HG03139 (cell line): ENCODE data around the gene PHF21B.

Experiments
- ATAC-seq: cut with Tn5 transposase; IDR thresholded peaks from one replicate; pipeline ENCODE4 v1.9.1; 2021; ENCODE audit not compliant: unreplicated experiment

PHF21B gene

DNA sequence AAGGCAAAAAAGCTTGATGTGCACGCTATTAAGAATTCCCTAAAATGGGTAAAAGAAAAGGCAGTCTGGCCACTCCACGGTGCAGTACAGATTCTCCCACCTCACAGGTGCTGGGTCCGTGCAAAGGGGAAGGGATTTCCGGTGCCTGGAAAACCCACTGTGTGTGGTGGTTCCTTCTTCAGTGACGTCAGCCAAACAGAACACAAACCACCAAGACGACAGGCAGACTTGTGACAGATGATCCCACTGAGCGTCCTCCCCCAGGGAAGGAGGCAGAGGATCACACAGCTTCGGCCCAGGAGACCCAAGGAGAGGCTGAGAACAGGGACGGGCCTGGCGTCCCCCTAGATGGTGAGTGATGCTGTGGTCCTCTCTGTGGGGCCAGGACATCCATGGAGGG, 18.6 kb downstream of the PHF21B start:
- ATAC-seq, result no peak

DNA sequence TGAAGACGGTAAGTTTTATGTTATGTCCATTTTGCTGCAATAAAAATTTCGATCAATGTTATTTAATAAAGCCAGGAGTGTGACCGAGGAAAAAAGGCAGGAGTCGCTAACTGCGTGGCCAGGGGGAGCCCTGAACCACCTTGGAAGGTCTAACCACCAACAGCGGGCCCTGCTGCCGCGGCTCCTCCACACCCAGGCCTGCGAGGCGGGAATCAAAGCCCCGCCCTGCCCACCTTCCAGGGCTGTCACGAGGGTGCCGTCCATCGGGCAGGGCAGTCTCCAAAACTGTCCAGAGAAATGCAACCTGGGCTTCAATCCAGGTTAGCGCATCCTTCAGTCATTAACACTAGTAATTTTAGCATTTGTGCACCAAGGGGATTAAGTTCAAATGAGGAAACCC, 19.0 kb downstream of the PHF21B start:
- ATAC-seq, result no peak

DNA sequence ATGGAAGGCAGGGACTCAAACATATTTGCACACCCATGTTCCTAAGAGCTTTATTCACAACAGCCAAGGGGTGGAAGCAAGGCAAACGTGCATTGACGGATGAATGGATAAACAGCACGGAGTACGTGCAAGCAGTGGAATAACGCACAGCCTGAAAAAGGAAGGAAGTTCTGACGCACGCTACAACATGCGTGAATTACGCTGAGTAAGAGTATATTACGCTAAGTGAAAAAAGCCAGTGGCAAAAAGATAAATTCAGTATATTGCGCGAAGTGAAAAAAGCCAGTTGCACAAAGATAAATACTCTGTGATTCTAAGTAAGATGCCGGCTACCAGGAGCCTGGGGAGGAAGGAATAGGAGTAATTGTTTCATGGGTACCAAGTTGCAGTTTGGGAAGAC, 19.5 kb downstream of the PHF21B start:
- ATAC-seq, result no peak

DNA sequence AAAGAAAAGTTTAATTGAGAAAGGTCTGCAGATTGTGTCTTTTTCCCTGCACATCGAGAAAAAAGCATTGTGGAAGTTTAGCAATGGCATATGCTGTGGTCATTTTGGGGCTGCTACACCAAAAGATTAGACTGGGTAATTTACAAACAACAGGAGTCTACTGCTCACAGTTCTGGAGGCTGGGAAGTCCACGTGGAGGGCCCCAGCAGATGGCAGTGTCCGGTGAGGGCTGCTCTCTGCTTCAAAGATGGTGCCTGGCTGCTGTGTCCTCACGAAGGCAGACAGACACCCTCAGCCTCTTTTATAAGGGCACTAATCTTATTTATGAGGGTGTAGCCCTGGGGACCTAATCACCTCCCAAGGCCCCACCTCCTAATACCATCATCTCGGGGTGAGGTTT, 21.1 kb downstream of the PHF21B start:
- no peak for ATAC-seq

DNA sequence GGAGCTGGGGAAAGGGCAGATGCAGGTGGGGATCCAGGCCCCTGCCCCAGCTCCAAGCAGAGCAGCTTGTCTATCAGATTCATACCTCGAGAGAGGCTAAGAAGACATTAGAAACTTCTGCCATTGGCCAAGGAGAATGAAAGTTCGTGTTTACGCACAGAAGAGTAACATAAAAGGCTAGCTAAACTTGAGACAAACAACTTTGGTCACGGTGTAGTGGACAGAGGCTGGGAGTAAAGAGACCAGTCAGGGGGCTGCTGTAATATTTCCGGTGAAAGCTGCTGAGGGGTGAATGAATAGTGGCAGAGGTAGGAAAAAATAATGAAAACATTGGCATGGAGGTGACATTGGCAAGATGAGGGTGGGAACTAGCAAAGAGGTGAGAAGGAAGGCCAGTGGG, 22.9 kb downstream of the PHF21B start:
- ATAC-seq, result no peak

DNA sequence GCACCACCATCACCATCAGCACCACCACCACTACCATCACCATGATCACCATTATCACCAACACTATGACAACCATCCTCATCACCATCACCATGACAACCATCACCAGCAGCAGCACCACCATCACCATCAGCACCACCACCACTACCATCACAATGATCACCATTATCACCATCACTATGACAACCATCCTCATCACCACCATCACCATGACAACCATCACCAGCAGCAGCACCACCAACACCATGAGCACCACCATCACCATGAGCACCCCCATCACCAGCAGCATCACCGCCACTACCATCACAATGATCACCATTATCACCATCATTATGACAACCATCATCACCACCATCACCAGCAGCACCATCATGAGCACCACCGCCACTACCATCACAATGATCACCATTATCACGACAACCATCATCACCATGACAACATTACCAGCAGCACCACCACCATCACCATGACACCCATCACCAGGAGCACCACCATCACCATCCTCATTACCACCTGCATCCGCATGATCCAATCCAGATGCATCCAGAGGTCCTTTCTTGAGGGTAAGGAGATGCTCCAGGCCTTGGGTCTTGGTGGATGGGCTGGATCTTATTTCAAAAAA, 23.8 kb downstream of the PHF21B start:
- ATAC-seq, result no peak

DNA sequence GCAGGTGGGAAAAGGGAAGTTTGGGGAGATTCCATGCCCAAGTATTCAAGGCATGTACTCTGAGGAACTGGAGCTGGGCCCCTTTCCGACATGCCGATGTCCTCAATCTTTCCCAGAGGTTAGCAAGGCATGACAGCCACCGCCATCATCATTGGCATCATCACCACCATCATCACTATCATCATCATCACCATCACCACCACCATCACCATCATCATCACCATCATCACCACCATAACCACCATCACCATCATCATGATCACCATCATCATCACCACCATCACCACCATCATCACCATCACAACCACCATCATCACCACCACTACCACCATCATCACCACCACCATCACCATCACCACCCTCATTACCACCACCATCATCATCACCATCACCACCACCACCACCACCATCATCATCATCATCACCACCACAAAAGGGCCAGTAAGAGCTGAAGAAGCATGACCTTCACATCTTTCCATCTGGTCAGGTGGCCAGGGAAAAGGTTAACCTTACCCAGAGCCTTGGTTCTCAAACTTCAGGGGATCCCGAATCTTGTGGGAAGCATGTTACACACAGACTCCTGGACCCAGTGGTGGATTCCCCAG, 25.8 kb downstream of the PHF21B start:
- no peak for ATAC-seq

DNA sequence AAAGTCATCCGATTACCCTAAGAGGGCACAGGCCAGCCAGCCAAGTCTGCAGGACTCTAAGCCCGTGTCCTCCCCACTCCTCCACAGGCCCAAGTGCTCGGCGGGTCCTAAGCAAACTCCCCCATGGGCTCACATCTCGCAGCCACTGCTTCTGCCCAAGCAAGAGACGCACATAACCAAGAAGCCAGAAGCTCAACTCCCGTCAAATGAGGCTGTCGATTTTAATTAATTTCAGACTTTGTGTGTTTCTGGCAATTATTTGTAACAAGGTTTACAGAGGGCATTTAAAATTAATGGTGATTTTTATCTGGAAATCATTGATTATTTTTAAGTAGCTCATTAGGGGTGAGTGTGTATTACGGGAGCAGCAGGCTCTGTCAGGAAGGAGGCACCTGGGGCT, 27.4 kb downstream of the PHF21B start:
- no peak for ATAC-seq

DNA sequence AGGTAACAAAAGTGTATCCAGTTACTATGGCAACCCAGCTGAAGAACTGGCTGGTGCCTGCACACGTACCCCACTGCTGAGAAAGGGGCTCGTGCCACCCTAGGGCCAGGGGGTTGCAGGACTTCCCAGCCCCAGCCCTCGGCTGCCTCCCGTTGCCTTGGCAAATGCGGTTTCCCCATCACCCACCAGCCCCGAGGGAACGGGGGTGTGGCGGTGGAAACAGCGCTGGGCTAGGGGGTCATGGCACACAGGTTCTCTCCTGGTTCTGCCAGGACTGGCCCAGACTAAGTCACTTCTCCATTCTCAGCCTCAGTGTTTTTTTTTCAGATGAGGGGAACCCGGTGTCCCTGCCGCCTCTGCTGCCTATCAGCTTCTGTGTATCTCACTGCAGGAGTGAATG, 27.9 kb downstream of the PHF21B start:
- ATAC-seq, result no peak

DNA sequence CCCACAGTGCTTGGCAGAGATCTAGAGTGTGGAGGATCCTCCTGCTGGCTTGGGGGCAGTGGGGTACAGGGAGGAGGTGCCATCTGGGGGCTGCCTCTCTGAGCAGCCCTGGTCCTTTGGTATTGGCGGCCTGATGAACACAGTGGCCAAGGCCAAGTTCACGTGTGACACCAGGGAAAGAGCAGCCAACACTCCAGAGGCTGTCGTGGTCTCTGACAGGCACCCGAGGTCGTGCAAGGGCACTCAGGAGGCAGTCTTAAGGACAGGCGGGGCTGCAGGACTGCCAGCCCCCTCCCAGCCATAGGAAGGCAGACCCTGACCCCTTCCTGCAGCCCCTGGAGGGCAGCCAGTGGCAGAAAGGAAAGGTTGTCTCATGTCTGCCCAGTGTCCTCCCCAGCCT, 30.7 kb downstream of the PHF21B start:
- ATAC-seq, result no peak

DNA sequence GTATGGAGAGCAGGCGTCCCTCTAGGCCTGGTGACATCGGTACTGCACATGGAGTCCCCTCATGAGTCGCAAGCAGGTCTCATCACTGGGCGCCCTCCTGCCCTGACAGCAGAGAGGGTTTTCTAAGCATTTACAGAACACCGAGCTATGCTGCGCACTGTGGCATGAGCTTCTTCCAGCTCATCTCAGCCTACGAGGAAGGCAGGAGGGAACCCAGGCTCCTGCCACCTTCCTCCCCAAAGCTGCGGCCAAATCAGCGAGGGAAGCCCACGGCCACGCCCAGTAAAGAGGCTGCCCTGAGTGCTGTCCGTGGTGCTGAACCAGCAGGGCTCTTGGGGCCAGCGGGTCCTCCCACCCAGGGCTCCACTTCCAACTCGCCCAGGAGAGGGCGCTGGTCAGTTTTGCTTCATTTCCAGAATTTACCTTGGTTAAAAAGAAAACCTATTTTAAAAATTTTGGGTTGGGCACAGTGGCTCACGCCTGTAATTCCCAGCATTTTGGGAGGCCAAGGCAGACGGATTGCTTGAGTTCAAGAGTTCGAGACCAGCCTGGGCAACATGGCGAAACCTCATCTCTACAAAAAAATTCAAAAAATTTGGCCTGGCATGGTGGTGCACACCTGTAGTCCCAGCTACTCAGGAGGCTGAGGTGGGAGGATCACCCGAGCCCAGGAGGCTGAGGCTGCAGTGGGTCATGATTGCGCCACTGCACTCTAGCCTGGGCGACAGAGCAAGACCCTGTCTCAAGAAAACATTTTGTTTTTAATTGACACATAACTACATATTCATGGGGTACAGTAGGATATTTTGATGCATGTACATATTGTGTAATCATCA, 34.2 kb downstream of the PHF21B start:
- ATAC-seq, result no peak

DNA sequence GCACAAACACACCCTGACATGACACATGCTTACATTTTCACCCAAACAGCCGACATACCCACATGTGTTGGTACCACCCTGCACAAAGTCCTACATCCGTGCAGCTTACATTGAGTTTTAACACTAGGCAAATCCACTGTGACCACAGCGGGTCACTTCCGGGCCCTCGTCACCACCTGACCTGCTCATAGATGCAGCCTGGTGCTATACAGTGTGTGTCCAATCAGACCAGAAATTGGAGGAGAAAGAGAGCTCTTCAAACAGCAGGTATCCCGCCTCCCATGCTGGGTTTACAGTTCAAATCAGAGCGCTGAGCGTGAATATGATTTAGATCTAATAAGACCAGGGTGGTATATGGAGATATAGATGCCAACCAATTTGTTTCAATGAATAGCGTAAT, 35.4 kb downstream of the PHF21B start:
- ATAC-seq, result no peak

DNA sequence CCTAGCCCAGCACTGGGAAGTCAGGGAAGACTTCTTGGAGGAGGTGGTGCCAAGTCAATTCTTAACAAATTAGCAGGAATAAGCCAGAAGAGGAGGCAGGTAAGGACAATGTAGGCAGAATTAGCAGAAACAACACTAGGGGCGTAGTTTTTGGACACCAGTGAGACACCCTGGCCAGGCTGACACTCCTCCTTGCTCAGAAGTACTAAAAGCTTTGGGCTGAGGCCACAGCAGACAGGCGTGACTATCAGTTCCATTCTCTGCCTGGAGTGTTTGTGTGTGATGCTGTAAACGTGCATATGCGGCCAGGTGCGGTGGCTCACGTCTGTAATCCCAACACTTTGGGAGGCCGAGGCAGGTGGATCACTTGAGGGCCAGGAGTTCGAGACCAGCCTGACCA, 36.0 kb downstream of the PHF21B start:
- no peak for ATAC-seq

DNA sequence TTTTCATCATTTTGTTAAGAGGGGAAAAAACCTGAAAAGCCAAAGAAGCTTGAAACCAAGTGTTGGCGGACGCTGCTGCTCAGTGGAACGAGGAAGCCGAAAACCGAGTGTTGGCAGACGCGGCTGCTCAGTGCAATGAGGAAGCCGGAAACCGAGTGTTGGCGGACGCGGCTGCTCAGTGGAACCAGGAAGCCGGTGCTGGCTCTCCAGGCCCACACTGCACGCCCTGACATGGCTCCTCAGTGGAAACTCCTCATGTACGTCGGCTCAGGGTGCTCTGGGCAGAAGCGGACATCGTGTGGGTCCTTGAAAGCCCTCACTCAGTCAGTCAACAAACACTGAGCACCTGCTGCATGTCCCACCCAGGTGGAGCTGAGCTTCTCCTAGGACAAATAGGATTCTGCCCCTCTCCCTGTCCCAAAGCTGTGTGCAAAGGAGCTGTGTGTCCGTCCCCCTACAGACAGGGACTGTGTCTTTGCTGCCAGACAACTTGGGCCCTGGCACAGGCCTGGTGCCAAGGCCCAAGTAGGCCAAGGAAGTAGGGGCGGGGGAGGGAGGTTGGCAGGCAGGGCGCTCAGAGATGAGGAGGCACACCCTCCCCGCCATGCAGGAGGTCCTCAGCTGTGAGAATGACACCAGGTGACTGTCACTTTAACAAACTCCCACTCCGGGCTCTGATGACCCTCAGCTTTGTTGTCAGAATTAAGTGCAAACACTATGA, 37.3 kb downstream of the PHF21B start:
- no peak for ATAC-seq

DNA sequence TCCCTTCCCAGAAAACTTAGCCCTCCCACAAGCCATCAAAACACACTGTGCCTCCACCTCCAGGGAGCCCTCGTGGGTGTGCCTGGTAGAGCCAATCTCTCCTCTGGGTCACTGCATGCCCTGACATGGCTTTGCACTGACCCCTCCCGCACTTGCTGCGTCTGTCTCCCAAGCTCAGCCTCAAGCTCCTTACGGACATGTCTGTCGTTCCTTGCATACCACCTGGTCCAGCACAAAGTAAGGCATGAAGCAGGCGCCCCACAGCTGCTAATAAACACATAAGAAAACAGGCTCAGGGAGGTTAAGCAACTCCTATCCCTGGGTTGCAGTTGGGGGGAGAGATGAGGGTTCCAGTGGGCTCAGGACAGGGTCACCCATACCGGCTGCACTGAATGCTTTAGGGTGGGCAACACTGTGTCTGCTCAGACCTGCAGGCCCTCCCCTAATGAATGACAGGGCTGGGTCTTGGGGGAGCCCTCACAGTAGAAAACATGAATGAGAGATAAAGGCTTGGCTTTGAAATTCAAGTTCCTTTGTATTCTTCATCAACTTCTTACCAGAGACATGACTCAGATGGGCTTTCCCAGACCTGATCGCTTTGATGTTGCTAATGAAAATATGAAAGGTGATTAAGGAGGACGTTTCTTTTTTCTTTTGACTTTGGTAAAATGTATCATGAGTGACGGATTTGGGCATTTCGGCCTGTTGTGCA, 38.0 kb downstream of the PHF21B start:
- no peak for ATAC-seq

DNA sequence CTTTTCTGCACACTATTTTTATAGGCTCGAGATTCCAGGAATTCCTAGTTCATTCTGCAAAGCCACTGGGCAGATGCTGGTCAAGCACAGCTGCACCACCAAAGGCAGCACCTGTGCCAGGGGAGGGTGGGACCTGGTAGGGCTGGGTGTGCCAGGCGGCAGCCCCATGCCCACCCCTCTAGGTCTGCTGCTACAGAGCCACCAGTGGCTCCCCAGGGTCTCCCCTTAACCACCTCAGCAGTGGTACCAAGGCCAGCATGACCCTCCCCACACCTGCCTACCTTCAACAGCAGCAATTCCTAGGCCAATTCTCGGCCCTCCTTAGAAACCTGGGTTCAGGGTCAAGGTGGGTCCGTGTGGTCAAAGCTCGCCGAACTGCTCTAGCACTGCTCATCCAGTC, 39.5 kb downstream of the PHF21B start:
- no peak for ATAC-seq

DNA sequence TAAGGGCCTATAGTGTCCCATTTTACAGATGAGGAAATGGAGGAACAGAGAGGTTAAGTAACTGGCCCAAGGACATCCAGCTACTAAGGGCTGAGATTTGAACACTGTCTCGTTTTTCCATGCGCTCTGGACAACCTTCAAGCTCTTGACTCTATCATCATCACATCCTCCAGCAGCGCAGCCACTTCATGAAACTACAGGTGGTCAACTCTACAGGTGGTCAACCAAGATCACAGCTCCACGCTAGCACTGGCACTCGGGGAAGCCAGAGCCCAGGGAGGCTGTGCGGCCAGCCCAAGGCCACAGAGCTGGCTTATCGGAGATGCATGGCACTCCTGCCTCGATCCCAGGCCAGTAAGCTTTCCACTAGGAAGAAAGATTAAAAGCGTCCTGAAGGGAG, 40.0 kb downstream of the PHF21B start:
- no peak for ATAC-seq

DNA sequence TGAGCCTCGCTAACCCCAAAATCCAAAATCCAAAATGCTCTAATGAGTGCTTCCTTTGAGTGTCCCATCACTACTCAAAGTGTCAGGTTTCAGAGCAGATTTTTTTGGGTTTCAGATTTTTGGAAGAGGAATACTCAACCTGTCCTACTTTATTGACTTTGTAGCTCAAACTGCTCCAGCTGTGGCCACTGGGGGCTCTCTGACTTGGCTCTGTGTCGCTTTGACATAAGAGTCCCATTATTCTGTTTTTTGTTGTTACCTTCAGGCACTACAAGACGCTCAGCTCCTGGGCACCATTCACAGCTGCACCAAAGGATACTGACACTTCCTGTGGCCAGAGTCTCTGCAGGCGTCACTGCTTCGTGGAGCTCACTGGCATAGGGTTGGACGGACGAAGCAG, 41.1 kb downstream of the PHF21B start:
- no peak for ATAC-seq

DNA sequence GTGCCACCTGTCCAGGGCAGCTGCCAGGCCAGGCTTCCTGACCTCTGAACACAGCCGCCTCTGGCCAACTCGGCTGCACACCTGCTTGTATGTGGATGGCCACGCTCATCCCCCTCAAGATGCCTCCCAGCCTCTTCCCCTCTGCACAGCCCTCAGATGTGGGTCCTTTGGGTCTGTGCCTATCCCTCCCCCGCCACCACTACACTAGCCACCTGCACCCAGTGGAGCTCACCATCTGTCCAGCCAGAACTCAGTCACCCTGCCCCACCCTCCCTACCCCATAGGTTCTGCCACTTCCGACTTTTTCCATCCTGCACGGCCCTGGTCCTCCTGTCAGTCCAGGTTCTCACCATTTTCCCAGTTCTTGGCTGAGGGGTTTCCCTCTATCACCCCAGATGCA, 44.6 kb downstream of the PHF21B start:
- ATAC-seq, result no peak

DNA sequence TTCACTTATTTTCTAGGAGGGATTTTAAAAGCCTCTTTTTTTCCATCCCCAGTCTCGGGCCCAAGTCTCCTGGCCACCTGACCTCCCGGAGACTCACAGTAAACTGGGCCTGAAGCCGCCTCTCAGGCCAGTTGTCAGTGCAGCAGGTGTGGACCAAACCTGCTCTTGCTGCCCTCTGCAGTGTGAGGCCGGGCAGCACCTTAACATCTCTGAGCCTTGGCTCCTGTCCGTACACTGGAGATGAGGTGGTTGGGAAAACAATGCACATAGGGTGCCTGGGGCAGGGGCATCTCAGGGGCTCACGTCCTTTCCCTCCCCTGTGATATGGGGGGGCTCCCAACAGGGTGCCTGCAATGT, 45.1 kb downstream of the PHF21B start:
- ATAC-seq, result no peak
